Stimulated activated CD4-positive, alpha-beta T cell treated with anti-CD3 and anti-CD28 coated beads, Interleukin-15, amount 100 ng/mL, for 48 hours (primary cell): ENCODE measurements around the gene ZNF839.
"Not testable (repeated sequence)": the region's sequence is repeated elsewhere in the genome, so short reads cannot be mapped to it uniquely, and the experiment has no call there.

Experiments used
- DNase-seq, 2 donors: peaks; one replicate each; pipeline ENCODE4 v3.0.0-alpha.2; 2020; ENCODE audit warnings: low read depth in 2 of 2

Gene ZNF839

DNA sequence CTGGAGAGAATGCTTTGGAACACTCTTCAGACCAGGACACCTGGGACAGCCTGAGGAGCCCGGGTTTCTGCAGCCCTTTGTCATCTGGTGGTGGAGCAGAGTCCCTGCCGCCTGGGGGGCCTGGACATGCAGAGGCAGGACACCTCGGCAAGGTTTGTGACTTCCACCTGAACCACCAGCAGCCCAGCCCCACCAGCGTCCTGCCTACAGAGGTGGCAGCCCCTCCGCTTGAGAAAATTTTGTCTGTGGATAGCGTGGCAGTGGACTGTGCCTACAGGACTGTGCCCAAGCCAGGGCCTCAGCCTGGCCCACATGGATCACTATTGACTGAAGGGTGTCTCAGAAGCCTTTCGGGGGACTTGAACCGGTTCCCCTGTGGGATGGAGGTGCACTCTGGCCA lies 22.0 kb downstream of the ZNF839 start:
- no peak for DNase-seq

DNA sequence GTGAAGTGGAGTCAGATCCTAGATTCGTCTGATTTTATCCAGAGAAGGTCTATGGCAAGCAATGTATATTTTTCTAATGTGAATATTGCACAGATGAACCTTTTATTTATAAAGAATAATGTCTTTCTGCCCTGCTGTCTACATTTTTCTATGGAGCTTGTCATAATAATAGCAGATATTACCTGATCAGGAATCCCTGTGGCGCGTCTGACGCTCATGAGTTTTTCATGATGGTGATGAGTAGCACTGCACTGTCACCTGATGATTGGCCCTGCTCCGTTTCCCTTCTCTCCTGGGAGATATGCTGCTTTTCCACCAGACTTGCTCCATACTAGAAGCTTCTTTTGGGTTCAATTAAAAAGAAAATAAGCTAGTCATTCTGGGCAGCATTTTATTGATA lies 22.7 kb downstream of the ZNF839 start:
- DNase-seq: no peak

- DNase-seq: no peak
Observed at GRCh38 chr14:102344084-102344483, 24.5 kb downstream of the ZNF839 start.

- DNase-seq: no peak
Observed at GRCh38 chr14:102344485-102344884, 24.9 kb downstream of the ZNF839 start.

GRCh38 chr14:102345232-102345631 lies 25.7 kb downstream of the ZNF839 start:
- no peak for DNase-seq

- no peak for DNase-seq
Observed at GRCh38 chr14:102346645-102347044, 27.1 kb downstream of the ZNF839 start.

DNA sequence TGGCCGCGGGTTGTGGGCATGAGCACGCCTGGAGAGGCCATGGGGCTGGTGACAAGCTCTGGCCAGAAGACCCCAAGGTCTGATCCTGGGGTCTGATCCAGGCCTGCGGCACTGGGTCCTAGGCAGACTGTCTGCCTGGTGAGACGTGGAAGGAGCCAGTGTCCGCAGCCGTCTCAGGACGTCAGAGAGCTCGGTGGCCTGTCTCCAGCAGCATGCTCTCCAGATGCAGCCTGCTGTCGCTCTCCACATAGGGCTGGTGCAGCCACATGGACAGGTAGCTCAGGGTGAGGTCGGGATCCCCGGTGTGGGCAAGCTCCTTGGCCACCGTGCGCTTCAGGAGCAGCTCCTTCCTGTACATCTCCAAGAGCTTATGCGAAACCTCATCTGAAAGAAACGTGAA lies 28.8 kb downstream of the ZNF839 start:
- no peak for DNase-seq

DNA sequence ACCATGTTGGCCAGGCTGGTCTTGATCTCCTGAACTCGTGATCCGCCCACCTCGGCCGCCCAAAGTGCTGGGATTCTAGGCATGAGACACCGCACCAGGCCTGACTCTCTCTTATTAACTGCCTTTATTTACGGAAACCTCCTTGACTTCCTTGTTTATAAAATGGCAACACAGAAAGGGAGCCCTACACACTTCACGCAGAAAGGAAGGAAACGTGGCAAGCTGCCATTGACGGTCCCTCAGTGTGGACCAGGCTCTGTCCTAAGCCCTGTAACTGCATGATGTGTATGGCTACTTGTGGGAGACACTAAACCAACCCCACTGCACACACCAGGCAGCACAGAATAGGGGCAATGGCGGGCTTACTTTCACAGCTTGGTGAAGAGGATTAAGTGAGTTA lies 31.5 kb downstream of the ZNF839 start:
- DNase-seq: no peak

DNA sequence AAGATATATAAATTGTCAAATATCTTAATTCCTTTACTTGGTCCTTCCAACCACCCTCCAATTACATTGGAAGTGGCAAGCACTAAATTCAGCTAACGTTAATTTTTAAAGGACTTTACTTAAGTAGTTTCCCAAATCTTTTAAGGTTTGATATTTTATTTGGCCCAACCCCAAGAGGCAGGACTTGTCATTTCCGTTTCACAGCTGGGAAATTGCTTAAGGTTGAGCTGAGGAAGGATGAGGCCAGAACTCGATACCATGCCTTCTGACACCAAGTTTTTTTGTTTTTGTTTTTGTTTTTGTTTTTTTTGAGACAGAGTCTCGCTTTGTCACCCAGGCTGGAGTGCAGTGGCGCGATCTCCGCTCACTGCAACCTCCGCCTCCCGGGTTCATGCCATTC lies 32.0 kb downstream of the ZNF839 start:
- DNase-seq: not testable (repeated sequence)

GRCh38 chr14:102352213-102352612 lies 32.7 kb downstream of the ZNF839 start:
- DNase-seq: no peak

DNA sequence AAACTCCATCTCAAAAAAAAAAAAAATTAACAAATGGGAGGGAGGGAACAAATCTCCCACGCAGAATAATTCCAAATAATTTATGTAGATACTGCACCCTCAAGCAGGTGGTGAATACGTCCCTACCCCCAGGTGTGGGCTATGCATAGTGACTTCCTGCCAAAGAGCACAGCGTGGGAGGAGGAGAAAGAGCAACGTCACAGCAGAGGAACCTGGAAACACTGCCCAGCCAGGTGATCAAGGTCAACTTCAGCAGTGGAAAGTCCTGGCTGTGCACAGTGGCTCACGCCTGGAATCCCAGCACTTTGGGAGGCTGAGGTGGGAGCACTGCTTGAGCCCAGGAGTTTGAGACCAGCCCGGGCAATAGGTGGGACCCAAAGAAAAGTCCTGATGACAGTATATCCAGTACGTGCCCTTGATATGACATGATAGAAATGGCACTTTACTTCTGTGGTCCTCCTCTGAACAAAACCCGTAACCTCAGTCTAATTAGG lies 33.6 kb downstream of the ZNF839 start:
- DNase-seq: no peak

DNA sequence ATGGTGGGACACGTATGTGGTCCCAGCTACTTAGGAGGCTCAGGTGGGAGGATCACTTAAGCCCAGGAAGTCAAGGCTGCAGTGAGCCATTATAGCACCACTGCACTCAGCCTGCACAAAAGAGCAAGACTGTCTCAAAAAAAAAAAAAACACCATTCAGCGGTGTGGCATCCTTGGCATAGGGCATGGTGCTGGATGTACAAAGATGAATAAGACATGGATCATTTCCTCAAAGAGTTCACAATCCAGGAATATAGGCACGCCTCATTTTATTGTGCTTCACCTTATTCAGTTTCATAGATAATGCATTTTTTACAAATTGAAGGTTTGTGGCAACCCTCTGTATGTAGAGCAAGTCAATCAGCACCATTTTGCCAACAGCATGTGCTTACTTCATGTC lies 36.7 kb downstream of the ZNF839 start:
- no peak for DNase-seq

DNA sequence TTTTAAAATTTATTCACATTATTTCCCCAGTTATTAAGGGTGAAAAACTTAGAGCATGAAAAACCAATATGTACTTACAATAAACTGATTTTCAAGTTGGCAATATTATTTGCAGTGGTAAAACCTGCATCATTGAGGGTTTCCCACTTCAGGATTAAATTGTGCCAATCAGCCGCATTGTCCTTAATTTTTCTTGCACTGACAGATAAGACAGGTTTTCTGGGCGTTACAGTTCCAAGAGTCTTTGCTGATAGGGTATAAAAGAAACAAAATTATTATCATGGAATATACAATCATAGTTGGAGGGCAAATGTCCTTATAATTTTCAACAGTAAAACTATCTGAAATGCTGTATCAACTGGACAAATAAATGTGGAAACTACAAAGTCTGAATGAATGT lies 39.8 kb downstream of the ZNF839 start:
- no peak for DNase-seq

- no peak for DNase-seq
Observed at GRCh38 chr14:102360388-102360787, 40.8 kb downstream of the ZNF839 start.

GRCh38 chr14:102362084-102362483 lies 42.5 kb downstream of the ZNF839 start:
- DNase-seq: peak; percentile 50 to 53

GRCh38 chr14:102362545-102363181 lies 43.1 kb downstream of the ZNF839 start, which contains the start of the genes CINP and TECPR2:
Gene CINP (minus strand): TSS chr14:102362890. CDS start chr14:102362851, 39 bp downstream.
Gene TECPR2 (plus strand): TSS chr14:102362941. CDS start chr14:102376722, 13,781 bp downstream.
- peak; percentile 93 to 97 for DNase-seq

GRCh38 chr14:102363182-102363943 lies 43.8 kb downstream of the ZNF839 start:
- peak in 1 of 2 donors; percentile 14 for DNase-seq

- DNase-seq: no peak
Observed at GRCh38 chr14:102370305-102370809, 50.8 kb downstream of the ZNF839 start.

DNA sequence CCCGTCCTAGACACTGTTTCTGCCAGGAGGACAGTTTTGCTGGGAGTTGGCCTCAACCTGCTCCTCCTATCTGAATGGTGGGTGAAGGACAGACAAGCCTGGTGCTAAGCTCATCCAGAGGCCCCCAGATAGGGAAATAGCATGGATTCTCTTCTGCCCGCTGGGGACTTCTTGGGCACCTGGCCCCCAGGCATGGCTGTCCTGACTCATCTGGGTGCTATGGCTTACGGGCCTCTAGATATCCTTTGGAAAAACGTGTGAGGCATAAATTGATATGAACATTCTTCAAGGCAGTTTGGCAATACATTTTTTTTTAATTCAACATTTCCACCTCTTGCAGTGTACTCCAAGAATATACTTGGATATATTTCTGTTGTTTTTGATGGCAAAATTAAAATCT lies 51.8 kb downstream of the ZNF839 start:
- no peak for DNase-seq

GRCh38 chr14:102373110-102373509 lies 53.6 kb downstream of the ZNF839 start:
- no peak for DNase-seq

DNA sequence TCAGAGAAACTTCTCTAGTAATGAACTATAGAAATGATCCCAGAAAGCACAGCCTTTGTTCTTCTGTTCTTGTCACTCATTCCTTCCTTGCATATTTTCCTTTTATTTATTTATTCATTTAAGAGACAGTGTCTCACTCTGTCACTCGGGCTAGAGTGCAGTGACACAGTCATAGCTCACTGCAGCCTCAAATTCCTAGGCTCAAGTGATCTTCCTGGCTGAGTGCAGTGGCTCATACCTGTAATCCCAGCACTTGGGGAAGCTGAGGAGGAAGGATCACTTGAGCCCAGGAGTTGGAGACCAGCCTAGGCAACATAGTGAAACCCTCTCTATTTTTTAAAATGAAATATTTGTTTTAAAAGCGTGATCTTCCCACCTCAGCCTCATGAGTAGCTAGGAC lies 54.7 kb downstream of the ZNF839 start:
- DNase-seq: no peak

GRCh38 chr14:102375119-102375518 lies 55.6 kb downstream of the ZNF839 start:
- DNase-seq: no peak

- no peak for DNase-seq
Observed at GRCh38 chr14:102377696-102378095, 58.1 kb downstream of the ZNF839 start.
